KMS-11 (cell line): ENCODE results near the gene RNF144A.

Source experiments
- H2AFZ ChIP-seq: fragments of 200-600 bp; sonication (generic); 2 replicates; pipeline ENCODE4 v1.6.1; 2016; ENCODE audit warnings: antibody characterized with exemption, mixed run types, low read depth
- H3K27ac ChIP-seq: fragments of 200-600 bp; sonication (generic); 2 replicates; pipeline ENCODE4 v1.6.1; 2016; ENCODE audit warnings: mild to moderate bottlenecking, mixed run types
- H3K27me3 ChIP-seq: fragments of 200-600 bp; sonication (generic); 2 replicates; pipeline ENCODE4 v1.6.1; 2017; ENCODE audit warnings: mild to moderate bottlenecking, low read depth, mixed run types, moderate library complexity; ENCODE audit not compliant: insufficient read depth
- H3K36me3 ChIP-seq: fragments of 200-600 bp; sonication (generic); 2 replicates; pipeline ENCODE4 v1.6.1; 2017; ENCODE audit warnings: mild to moderate bottlenecking, mixed run types; ENCODE audit not compliant: insufficient read depth
- H3K4me1 ChIP-seq: fragments of 200-600 bp; sonication (generic); 2 replicates; pipeline ENCODE4 v1.6.1; 2016; ENCODE audit warnings: mild to moderate bottlenecking, low read depth, mixed run types; ENCODE audit not compliant: poor library complexity, severe bottlenecking
- H3K4me2 ChIP-seq: fragments of 200-600 bp; sonication (generic); 2 replicates; pipeline ENCODE4 v1.7.0; 2016; ENCODE audit warnings: mild to moderate bottlenecking, mixed run types
- H3K4me3 ChIP-seq: fragments of 200-600 bp; sonication (generic); IDR thresholded peaks from 2 replicates; pipeline ENCODE4 v1.6.1; 2017; ENCODE audit warnings: low read depth, low read length, mixed read lengths; ENCODE audit not compliant: insufficient read depth
- H3K79me2 ChIP-seq: fragments of 200-600 bp; sonication (generic); 2 replicates; pipeline ENCODE4 v1.6.1; 2016; ENCODE audit warnings: low read depth, mixed run types; ENCODE audit not compliant: insufficient read depth
- H3K9ac ChIP-seq: fragments of 200-600 bp; sonication (generic); 2 replicates; pipeline ENCODE4 v1.6.1; 2016; ENCODE audit warnings: mild to moderate bottlenecking, mixed run types
- H4K20me1 ChIP-seq: fragments of 200-600 bp; sonication (generic); 2 replicates; pipeline ENCODE4 v1.6.1; 2016; ENCODE audit warnings: mild to moderate bottlenecking, mixed run types; ENCODE audit not compliant: insufficient read depth
- CTCF ChIP-seq: fragments of 200-600 bp; sonication (generic); conservative IDR thresholded peaks from 2 replicates; pipeline ENCODE4 v1.6.1; 2017; ENCODE audit warnings: low read depth, mild to moderate bottlenecking, antibody characterized with exemption, low read length, moderate library complexity, mixed read lengths

Gene RNF144A

GRCh38 chr2:6923319-6923718, 6.1 kb downstream of the RNF144A start:
- H2AFZ ChIP-seq, result no peak overlapping the region
- H3K27me3 ChIP-seq, result no peaks in the 10 kb centered on the region
- H3K79me2 ChIP-seq, result no peaks in the 10 kb centered on the region
- H3K4me3 ChIP-seq, result no peak overlapping the region
- TF ChIP-seq CTCF, result no peak
- H3K9ac ChIP-seq, result no peak overlapping the region
- H3K4me2 ChIP-seq, result no peak overlapping the region
- H4K20me1 ChIP-seq, result no peaks in the 10 kb centered on the region
- no peaks in the 10 kb centered on the region for H3K36me3 ChIP-seq
- no peak overlapping the region for H3K27ac ChIP-seq
- no peaks in the 10 kb centered on the region for H3K4me1 ChIP-seq

GRCh38 chr2:6924101-6924923, 7.1 kb downstream of the RNF144A start:
- peaks cover 3% of the 10 kb centered on the region for H3K4me1 ChIP-seq
- H3K27me3 ChIP-seq, result no peaks in the 10 kb centered on the region
- H4K20me1 ChIP-seq, result no peaks in the 10 kb centered on the region
- H3K4me3 ChIP-seq, result no peak overlapping the region
- H3K79me2 ChIP-seq, result no peaks in the 10 kb centered on the region
- H3K36me3 ChIP-seq, result no peaks in the 10 kb centered on the region
- H3K9ac ChIP-seq, result no peak overlapping the region
- no peak overlapping the region for H3K27ac ChIP-seq
- no peak overlapping the region for H2AFZ ChIP-seq
- no peak overlapping the region for H3K4me2 ChIP-seq
- TF ChIP-seq CTCF, result no peak

- no peak overlapping the region for H3K9ac ChIP-seq
- H3K4me1 ChIP-seq, result peaks cover 9% of the 10 kb centered on the region
- H4K20me1 ChIP-seq, result no peaks in the 10 kb centered on the region
- H3K36me3 ChIP-seq, result no peaks in the 10 kb centered on the region
- no peak overlapping the region for H3K4me3 ChIP-seq
- no peak overlapping the region for H2AFZ ChIP-seq
- H3K4me2 ChIP-seq, result no peak overlapping the region
- no peaks in the 10 kb centered on the region for H3K79me2 ChIP-seq
- no peak overlapping the region for H3K27ac ChIP-seq
- H3K27me3 ChIP-seq, result no peaks in the 10 kb centered on the region
- no peak for TF ChIP-seq CTCF
Measured at GRCh38 chr2:6924924-6925409, 7.8 kb downstream of the RNF144A start.

- Histone ChIP-seq H3K79me2 (no peaks in the 10 kb centered on the region), H4K20me1 (no peaks in the 10 kb centered on the region), H3K9ac (no peak overlapping the region), H3K36me3 (no peaks in the 10 kb centered on the region), H3K4me1 (peaks cover 13% of the 10 kb centered on the region), H2AFZ (no peak overlapping the region), H3K27me3 (no peaks in the 10 kb centered on the region), H3K4me3 (no peak overlapping the region), H3K4me2 (no peak overlapping the region), H3K27ac (no peak overlapping the region)
- no peak for TF ChIP-seq CTCF
Measured at GRCh38 chr2:6926071-6926732, 9.0 kb downstream of the RNF144A start.
